GM12872 (cell line): ENCODE data around the gene OR5M8.

Source experiments
- CTCF ChIP-seq: IDR thresholded peaks from 3 replicates; pipeline ENCODE4 v1.5.1; 2011; ENCODE audit warnings: low read depth, mild to moderate bottlenecking, low read length, moderate library complexity; ENCODE audit not compliant: insufficient read depth

OR5M8 gene

GRCh38 chr11:56495117-56495516 is 3.9 kb upstream of the OR5M8 start:
- no peak for TF ChIP-seq CTCF

GRCh38 chr11:56486801-56487200 is 4.4 kb downstream of the OR5M8 start:
- TF ChIP-seq CTCF = no peak

GRCh38 chr11:56474729-56475235 is 16.4 kb downstream of the OR5M8 start:
- no peak for TF ChIP-seq CTCF

GRCh38 chr11:56473252-56473651 is 17.9 kb downstream of the OR5M8 start, which contains the start of gene OR5M3:
Gene OR5M3, minus strand, starts transcription at chr11:56473352. Its CDS starts 2,855 bp downstream, at chr11:56470497.
- TF ChIP-seq CTCF = no peak

DNA sequence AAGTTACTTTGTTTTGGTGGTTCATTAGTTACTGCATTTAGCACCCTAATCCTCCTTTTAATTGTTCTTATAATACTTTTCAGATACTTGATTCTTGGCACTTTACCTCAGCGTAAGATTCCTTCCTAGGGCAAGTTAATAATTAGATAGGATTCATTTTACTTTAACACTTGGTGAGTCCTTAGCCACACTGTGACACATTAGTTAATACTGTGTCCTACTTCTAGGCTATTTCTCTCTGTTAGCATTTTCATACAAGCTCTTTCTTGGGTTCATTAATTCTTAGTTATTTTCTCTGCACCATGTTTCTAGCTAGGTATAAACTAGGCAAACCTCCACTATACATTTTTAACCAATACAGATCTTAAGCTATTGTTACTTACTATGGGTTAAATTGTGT is 34.1 kb downstream of the OR5M8 start:
- no peak for TF ChIP-seq CTCF

DNA sequence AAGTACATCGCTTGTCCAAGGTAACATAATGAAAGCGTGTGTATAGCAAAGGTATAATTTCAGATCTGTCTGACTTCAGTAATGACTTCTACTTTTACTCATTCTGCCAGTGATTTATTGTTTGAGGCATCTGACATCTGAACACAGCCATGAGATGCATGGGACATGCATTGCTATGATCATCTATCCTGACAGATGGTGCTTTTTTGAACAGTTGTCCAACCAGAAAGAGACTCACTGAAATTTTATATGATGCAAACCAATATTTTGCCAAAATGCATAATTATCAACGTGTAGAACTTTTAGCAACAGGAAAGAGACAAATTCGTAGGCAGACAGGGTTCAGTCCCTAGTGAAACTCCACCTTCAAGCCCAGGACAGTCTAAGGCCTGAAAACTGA is 37.6 kb downstream of the OR5M8 start:
- TF ChIP-seq CTCF = no peak
